ENCODE results near the gene LIG1. TPM values are rescaled to one million over a fixed set of nuclear protein-coding genes. Genes with fewer than 3 reads are reported as not detected.
A peak's percentile ranks its signal among the peaks of the same experiment; 100 is the strongest.

LIG1 gene
- total and polyA plus RNA-seq, 4 donors, result 3.4 to 33.7 (median 13.6) TPM

DNA sequence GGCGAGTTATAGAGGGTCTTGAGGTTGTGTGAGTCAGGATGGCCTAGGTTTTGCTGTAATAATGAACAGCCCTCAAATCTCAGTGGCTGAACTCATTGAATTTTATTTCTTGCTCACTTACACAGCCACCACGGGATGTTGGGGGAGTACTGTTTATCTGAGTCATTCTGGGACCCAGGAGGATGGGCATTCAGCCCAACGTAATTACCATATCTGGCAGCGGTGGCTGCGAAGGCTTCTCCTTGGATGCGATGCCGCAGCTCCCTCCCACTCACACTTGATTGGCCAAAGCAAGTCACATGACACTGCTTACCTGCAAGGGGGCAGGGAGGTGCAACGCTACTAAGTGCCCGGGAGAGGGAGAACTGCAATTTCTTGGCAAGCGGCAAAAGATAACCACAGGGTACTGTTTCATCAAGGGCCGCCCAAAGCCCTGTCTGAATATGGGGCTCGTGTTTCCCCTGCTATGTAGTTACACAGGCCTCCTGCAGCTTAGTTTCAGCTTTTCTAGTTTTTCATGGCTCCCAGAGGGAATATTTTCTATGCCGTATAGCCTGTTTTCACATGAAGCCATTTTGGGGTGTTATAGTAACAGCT lies 20.2 kb upstream of the LIG1 start:
- no peaks in the 10 kb centered on the region for H3K4me1 ChIP-seq (ENCODE audit: control insufficient read depth in 1 of 2, insufficient read depth in 2 of 2, low read length in 2 of 2)
- no peaks in the 10 kb centered on the region for H3K27me3 ChIP-seq (ENCODE audit: control insufficient read depth in 1 of 2, insufficient read depth in 2 of 2, low read length in 1 of 2)
- no peak overlapping the region for H3K27ac ChIP-seq (ENCODE audit: low read depth in 1 of 2, low read length in 2 of 2)
- 61 to 69% methylated on average over 13 of the region's 13 CpGs for WGBS, 2 donors
- no peak overlapping the region for H3K4me3 ChIP-seq (ENCODE audit: low read length in 2 of 2)
- intact Hi-C loops (cut with DNase I), result no loop called here
- H3K9me3 ChIP-seq (ENCODE audit: control insufficient read depth, low read length), result no peaks in the 10 kb centered on the region
- ATAC-seq (ENCODE audit: low FRiP score), result no peak
- H3K36me3 ChIP-seq (ENCODE audit: control insufficient read depth in 1 of 2, insufficient read depth in 2 of 2, low read length in 1 of 2), result no peaks in the 10 kb centered on the region
- peak in 1 of 2 donors; percentile 51 for DNase-seq

DNA sequence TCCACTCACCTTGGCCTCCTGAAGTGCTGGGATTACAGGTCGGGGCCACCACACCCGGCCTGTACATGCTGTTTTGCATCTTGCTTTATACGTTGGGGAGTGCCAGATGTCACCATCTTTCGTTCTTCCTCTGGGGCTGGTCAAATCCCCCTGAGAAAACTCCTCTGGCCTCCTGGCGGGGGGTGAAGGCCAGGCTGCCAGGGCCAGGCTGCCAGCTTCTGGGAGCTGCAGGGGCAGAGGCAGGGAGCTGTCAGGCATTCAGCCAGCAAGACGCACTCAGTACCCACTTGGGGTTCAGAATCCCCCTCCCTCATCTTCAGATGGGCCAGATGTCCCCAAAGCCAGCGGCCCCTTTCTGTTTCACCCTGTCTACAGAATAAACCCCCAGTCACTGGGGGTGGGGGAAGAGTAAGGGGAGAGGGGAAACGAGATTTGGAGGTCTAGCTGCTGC lies 16.4 kb upstream of the LIG1 start:
- DNase-seq (no peak), ATAC-seq (ENCODE audit: low FRiP score) (no peak)
- H3K27ac ChIP-seq (ENCODE audit: low read depth in 1 of 2, low read length in 2 of 2), result no peak overlapping the region
- no peaks in the 10 kb centered on the region for H3K27me3 ChIP-seq (ENCODE audit: control insufficient read depth in 1 of 2, insufficient read depth in 2 of 2, low read length in 1 of 2)
- no peaks in the 10 kb centered on the region for H3K9me3 ChIP-seq (ENCODE audit: control insufficient read depth, low read length)
- intact Hi-C loops (cut with DNase I), result no loop called here
- H3K4me3 ChIP-seq (ENCODE audit: low read length in 2 of 2), result no peak overlapping the region
- no peaks in the 10 kb centered on the region for H3K4me1 ChIP-seq (ENCODE audit: control insufficient read depth in 1 of 2, insufficient read depth in 2 of 2, low read length in 2 of 2)
- H3K36me3 ChIP-seq (ENCODE audit: control insufficient read depth in 1 of 2, insufficient read depth in 2 of 2, low read length in 1 of 2), result no peaks in the 10 kb centered on the region
- whole genome bisulfite sequencing, 2 donors, result 54 to 65% methylated on average over 8 of the region's 8 CpGs

DNA sequence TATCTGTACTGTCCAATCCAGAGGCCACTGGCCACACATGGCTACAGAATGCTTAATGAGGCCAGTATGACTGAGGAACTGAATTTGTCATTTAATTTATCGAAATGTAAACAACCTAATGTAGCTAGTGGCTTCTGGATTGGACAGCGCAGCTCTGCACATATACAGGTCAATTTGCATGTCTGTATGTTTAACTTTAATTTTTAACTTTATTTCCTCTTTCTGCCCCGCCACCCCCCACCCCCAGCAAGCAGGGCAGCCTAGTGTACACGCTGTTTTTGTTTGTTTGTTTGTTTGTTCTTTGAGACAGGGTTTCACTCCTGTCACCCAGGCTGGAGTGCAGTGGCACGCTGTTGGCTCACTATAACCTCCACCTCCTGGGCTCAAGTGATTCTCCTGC lies 15.9 kb upstream of the LIG1 start:
- 91 to 94% methylated on average over 5 of the region's 5 CpGs for WGBS, 2 donors
- intact Hi-C loops (cut with DNase I), result no loop called here
- Histone ChIP-seq H3K4me3 (ENCODE audit: low read length in 2 of 2) (no peak overlapping the region), H3K9me3 (ENCODE audit: control insufficient read depth, low read length) (no peaks in the 10 kb centered on the region), H3K36me3 (ENCODE audit: control insufficient read depth in 1 of 2, insufficient read depth in 2 of 2, low read length in 1 of 2) (no peaks in the 10 kb centered on the region), H3K4me1 (ENCODE audit: control insufficient read depth in 1 of 2, insufficient read depth in 2 of 2, low read length in 2 of 2) (no peaks in the 10 kb centered on the region), H3K27ac (ENCODE audit: low read depth in 1 of 2, low read length in 2 of 2) (no peak overlapping the region), H3K27me3 (ENCODE audit: control insufficient read depth in 1 of 2, insufficient read depth in 2 of 2, low read length in 1 of 2) (no peaks in the 10 kb centered on the region)
- ATAC-seq (ENCODE audit: low FRiP score), result no peak
- no peak for DNase-seq

DNA sequence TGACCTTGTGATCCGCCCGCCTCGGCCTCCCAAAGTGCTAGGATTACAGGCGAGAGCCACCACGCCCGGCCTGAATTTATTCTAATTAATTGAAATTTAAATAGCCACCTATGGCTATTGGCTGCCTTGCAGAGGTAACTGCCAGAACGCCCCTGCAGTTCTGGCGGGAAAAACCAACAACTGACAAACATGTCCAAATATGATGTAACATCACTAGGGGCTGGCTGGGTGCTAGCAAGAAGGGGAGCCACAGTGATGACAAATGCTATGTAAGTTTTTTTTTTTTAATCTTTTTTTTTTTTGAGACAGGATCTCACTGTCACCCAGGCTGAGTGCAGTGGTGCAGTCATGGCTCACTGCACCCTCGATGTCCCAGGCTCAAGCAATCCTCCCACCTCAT lies 13.2 kb upstream of the LIG1 start:
- ATAC-seq (ENCODE audit: low FRiP score) (no peak), DNase-seq (no peak)
- WGBS, 2 donors, result 89 to 91% methylated on average over 9 of the region's 9 CpGs
- H3K27me3 ChIP-seq (ENCODE audit: control insufficient read depth in 1 of 2, insufficient read depth in 2 of 2, low read length in 1 of 2), result no peaks in the 10 kb centered on the region
- no peak overlapping the region for H3K4me3 ChIP-seq (ENCODE audit: low read length in 2 of 2)
- H3K36me3 ChIP-seq (ENCODE audit: control insufficient read depth in 1 of 2, insufficient read depth in 2 of 2, low read length in 1 of 2), result no peaks in the 10 kb centered on the region
- H3K4me1 ChIP-seq (ENCODE audit: control insufficient read depth in 1 of 2, insufficient read depth in 2 of 2, low read length in 2 of 2), result no peaks in the 10 kb centered on the region
- no peak overlapping the region for H3K27ac ChIP-seq (ENCODE audit: low read depth in 1 of 2, low read length in 2 of 2)
- intact Hi-C loops (cut with DNase I), result no loop called here
- H3K9me3 ChIP-seq (ENCODE audit: control insufficient read depth, low read length), result no peaks in the 10 kb centered on the region

DNA sequence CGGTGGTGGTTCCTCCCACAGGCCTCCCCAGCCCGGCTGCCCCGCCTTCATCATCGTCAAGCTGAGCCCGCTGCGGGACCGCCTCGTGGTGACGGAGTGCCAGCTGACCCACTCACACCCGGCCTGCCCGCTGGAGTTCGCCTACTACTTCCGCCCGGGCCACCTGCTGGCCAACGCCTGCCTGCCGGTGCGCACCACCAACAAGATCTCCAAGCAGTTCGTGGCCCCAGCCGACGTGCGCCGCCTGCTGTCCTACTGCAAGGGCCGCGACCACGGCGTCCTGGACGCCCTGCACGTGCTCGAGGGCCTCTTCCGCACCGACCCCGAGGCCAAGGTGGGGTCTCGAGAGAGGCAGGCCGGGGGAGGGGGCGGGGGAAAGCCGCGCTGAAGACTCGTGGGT lies 12.3 kb upstream of the LIG1 start:
- intact Hi-C loops (cut with DNase I), result no loop called here
- Histone ChIP-seq H3K27ac (ENCODE audit: low read depth in 1 of 2, low read length in 2 of 2) (no peak overlapping the region), H3K36me3 (ENCODE audit: control insufficient read depth in 1 of 2, insufficient read depth in 2 of 2, low read length in 1 of 2) (no peaks in the 10 kb centered on the region), H3K4me3 (ENCODE audit: low read length in 2 of 2) (no peak overlapping the region), H3K27me3 (ENCODE audit: control insufficient read depth in 1 of 2, insufficient read depth in 2 of 2, low read length in 1 of 2) (no peaks in the 10 kb centered on the region), H3K9me3 (ENCODE audit: control insufficient read depth, low read length) (no peaks in the 10 kb centered on the region), H3K4me1 (ENCODE audit: control insufficient read depth in 1 of 2, insufficient read depth in 2 of 2, low read length in 2 of 2) (no peaks in the 10 kb centered on the region)
- 91 to 97% methylated on average over 34 to 38 of the region's 38 CpGs for WGBS, 2 donors
- no peak for DNase-seq
- ATAC-seq (ENCODE audit: low FRiP score), result no peak

DNA sequence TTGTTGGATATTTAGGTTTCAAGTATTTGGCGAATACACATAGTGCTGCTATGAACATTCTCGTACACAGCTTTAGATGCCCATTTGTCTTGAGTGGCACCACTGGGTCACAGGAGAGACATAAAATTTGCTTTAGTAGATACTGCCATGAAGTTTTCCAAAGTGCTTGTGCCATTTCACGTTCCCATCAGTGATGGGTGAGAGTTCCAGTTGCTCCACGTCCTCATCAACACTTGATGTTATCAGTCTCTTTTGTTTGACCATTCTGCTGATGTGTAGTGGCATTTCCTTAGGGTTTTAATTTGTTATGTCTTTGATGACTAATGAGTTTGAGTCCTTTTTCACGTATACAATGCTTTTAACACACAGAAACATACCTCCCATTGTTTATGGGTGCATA lies 11.4 kb upstream of the LIG1 start:
- intact Hi-C loops (cut with DNase I), result no loop called here

DNA sequence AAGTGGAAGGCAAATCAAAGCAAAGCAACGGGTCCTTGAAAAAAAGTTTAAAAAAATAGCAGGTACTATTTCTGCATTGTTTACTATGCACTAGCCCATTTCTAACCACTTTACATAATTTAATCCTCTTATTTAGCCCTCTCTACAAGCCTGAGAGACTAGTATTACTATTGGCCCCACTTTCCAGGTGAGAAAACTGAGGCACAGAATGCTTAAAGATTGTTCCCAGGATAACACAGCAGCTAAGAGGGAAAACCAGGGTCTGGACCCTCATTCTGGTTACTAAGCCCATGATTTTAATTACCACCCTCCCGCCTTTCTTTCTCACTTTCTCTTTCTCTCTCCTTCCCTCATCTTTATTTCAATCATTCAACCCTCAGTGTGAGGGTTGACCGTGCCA lies 6.1 kb upstream of the LIG1 start:
- intact Hi-C loops (cut with DNase I), result no loop called here
- Histone ChIP-seq H3K9me3 (ENCODE audit: control insufficient read depth, low read length) (no peaks in the 10 kb centered on the region), H3K4me3 (ENCODE audit: low read length in 2 of 2) (no peak overlapping the region), H3K36me3 (ENCODE audit: control insufficient read depth in 1 of 2, insufficient read depth in 2 of 2, low read length in 1 of 2) (no peaks in the 10 kb centered on the region), H3K4me1 (ENCODE audit: control insufficient read depth in 1 of 2, insufficient read depth in 2 of 2, low read length in 2 of 2) (no peaks in the 10 kb centered on the region), H3K27ac (ENCODE audit: low read depth in 1 of 2, low read length in 2 of 2) (no peak overlapping the region), H3K27me3 (ENCODE audit: control insufficient read depth in 1 of 2, insufficient read depth in 2 of 2, low read length in 1 of 2) (no peaks in the 10 kb centered on the region)
- DNase-seq (no peak), ATAC-seq (ENCODE audit: low FRiP score) (no peak)
- WGBS, 2 donors, result 77 to 90% methylated on average over 3 of the region's 3 CpGs

More for the DNA sequence above, 11.4 kb upstream of the LIG1 start:
- Histone ChIP-seq H3K36me3 (ENCODE audit: control insufficient read depth in 1 of 2, insufficient read depth in 2 of 2, low read length in 1 of 2) (no peaks in the 10 kb centered on the region), H3K4me3 (ENCODE audit: low read length in 2 of 2) (no peak overlapping the region), H3K4me1 (ENCODE audit: control insufficient read depth in 1 of 2, insufficient read depth in 2 of 2, low read length in 2 of 2) (no peaks in the 10 kb centered on the region), H3K27me3 (ENCODE audit: control insufficient read depth in 1 of 2, insufficient read depth in 2 of 2, low read length in 1 of 2) (no peaks in the 10 kb centered on the region), H3K27ac (ENCODE audit: low read depth in 1 of 2, low read length in 2 of 2) (no peak overlapping the region), H3K9me3 (ENCODE audit: control insufficient read depth, low read length) (no peaks in the 10 kb centered on the region)
- DNase-seq (no peak), ATAC-seq (ENCODE audit: low FRiP score) (no peak)
- 92 to 96% methylated on average over 5 of the region's 5 CpGs for WGBS, 2 donors

DNA sequence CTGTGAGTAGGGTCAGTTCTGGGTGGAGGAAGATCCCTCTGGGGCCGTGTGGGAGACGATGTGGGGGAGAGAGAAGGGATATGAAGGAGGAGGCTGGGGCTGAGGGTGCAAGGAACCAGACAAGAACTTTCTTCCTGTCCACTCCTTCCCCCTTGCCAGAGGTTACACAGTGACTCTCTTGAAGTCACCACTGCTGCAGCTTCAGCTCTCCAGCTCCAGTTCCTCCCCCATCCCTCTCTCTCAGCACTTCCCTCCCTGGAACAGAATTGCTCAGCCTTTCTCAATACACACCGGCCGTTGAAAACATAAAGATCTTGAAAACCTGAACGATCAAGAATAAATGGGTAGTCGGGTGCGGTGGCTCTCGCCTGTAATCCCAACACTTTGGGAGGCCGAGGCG lies 5.4 kb upstream of the LIG1 start:
- Histone ChIP-seq H3K4me3 (ENCODE audit: low read length in 2 of 2) (no peak overlapping the region), H3K36me3 (ENCODE audit: control insufficient read depth in 1 of 2, insufficient read depth in 2 of 2, low read length in 1 of 2) (no peaks in the 10 kb centered on the region), H3K4me1 (ENCODE audit: control insufficient read depth in 1 of 2, insufficient read depth in 2 of 2, low read length in 2 of 2) (no peaks in the 10 kb centered on the region), H3K27me3 (ENCODE audit: control insufficient read depth in 1 of 2, insufficient read depth in 2 of 2, low read length in 1 of 2) (no peaks in the 10 kb centered on the region), H3K27ac (ENCODE audit: low read depth in 1 of 2, low read length in 2 of 2) (no peak overlapping the region), H3K9me3 (ENCODE audit: control insufficient read depth, low read length) (no peaks in the 10 kb centered on the region)
- WGBS, 2 donors, result 86 to 90% methylated on average over 10 of the region's 10 CpGs
- intact Hi-C loops (cut with DNase I), result no loop called here
- ATAC-seq (ENCODE audit: low FRiP score), result no peak
- DNase-seq, result no peak

DNA sequence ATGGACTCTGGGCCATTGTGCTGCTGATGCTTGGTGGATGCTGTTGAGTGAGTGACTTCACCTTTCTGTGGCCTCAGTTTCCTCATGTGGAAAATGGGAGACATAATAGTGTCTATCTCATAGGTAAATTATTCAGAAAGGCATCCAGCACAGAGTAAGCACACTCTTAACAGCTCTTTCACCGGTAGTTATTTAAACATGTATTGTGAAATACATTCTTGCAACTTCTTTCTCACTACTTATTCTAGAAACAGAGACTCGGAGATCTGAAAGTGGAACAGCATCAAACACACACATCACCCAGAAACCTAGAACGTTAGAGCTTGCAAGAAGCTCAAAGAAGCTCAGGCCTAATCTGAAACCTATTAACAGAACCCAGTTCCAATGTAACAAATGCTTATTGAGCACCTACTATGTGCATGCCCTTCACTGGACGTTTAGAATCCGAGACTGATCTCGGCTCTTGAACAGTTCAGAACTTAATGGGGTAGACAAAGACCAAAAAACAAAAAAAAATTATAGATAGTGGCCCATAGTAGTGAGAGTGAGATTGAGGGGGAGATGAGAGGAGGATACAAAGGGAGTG lies 4.4 kb upstream of the LIG1 start:
- Histone ChIP-seq H3K36me3 (ENCODE audit: control insufficient read depth in 1 of 2, insufficient read depth in 2 of 2, low read length in 1 of 2) (no peaks in the 10 kb centered on the region), H3K4me1 (ENCODE audit: control insufficient read depth in 1 of 2, insufficient read depth in 2 of 2, low read length in 2 of 2) (no peaks in the 10 kb centered on the region), H3K9me3 (ENCODE audit: control insufficient read depth, low read length) (no peaks in the 10 kb centered on the region), H3K4me3 (ENCODE audit: low read length in 2 of 2) (no peak overlapping the region), H3K27me3 (ENCODE audit: control insufficient read depth in 1 of 2, insufficient read depth in 2 of 2, low read length in 1 of 2) (no peaks in the 10 kb centered on the region), H3K27ac (ENCODE audit: low read depth in 1 of 2, low read length in 2 of 2) (no peak overlapping the region)
- intact Hi-C loops (cut with DNase I), result no loop called here
- 79% methylated on average over 6 of the region's 6 CpGs for WGBS, 2 donors
- ATAC-seq (ENCODE audit: low FRiP score), result no peak
- no peak for DNase-seq

All from aorta (tissue), 5 donors.